GM21447 (cell line): ENCODE data around the gene CBLN3.
A peak's percentile ranks its signal among the peaks of the same experiment; 100 is the strongest.

ENCODE experiments used
- ATAC-seq: cut with Tn5 transposase; IDR thresholded peaks from one replicate; pipeline ENCODE4 v1.9.1; 2021; ENCODE audit not compliant: unreplicated experiment

Gene CBLN3

GRCh38 chr14:24439830-24440605, 10.6 kb upstream of the CBLN3 start:
- ATAC-seq = no peak

GRCh38 chr14:24439257-24439656, 9.8 kb upstream of the CBLN3 start:
- ATAC-seq = no peak

- no peak for ATAC-seq
Observed at GRCh38 chr14:24438223-24439097, 9.0 kb upstream of the CBLN3 start.

GRCh38 chr14:24437736-24438067, 8.2 kb upstream of the CBLN3 start:
- ATAC-seq = no peak

- ATAC-seq = no peak
Observed at GRCh38 chr14:24437020-24437735, 7.7 kb upstream of the CBLN3 start.

- no peak for ATAC-seq
Observed at GRCh38 chr14:24436355-24437019, 7.0 kb upstream of the CBLN3 start.

- no peak for ATAC-seq
Observed at GRCh38 chr14:24435998-24436354, 6.5 kb upstream of the CBLN3 start.

GRCh38 chr14:24435192-24435810, 5.8 kb upstream of the CBLN3 start:
- ATAC-seq = no peak

- no peak for ATAC-seq
Observed at GRCh38 chr14:24434676-24435075, 5.2 kb upstream of the CBLN3 start.

GRCh38 chr14:24434036-24434435, 4.6 kb upstream of the CBLN3 start:
- ATAC-seq = no peak

GRCh38 chr14:24432259-24433131, 3.0 kb upstream of the CBLN3 start:
- ATAC-seq = no peak

- ATAC-seq = peak; percentile 45
Observed at GRCh38 chr14:24431569-24432258, 2.2 kb upstream of the CBLN3 start.

GRCh38 chr14:24430682-24431568, 1.5 kb upstream of the CBLN3 start:
- ATAC-seq = peak; percentile 47

- ATAC-seq = peak; percentile 51
Observed at GRCh38 chr14:24430143-24430681, 744 bp upstream of the CBLN3 start.

- no peak for ATAC-seq
Observed at GRCh38 chr14:24428628-24429394, 657 bp downstream of the CBLN3 start.

GRCh38 chr14:24427537-24428508, 1.6 kb downstream of the CBLN3 start:
- ATAC-seq = no peak
